Neural cell (in vitro differentiated cells): ENCODE data around the gene PEAK1. TPM values are rescaled to one million over a fixed set of nuclear protein-coding genes. Genes with fewer than 3 reads are reported as not detected.

ENCODE experiments used
- H2AFZ ChIP-seq: fragments of 200-600, 300-800 bp; sonication (generic), shearing (Covaris generic); 2 replicates; pipeline ENCODE4 v1.6.0; 2014; ENCODE audit warnings: low read depth, mild to moderate bottlenecking, antibody characterized with exemption, low read length, moderate library complexity
- H3F3A ChIP-seq: fragments of 200-600 bp; shearing (Covaris generic); 2 replicates; pipeline ENCODE4 v1.6.1; 2016; ENCODE audit warnings: mild to moderate bottlenecking, moderate library complexity, mixed read lengths, antibody characterized with exemption, low read length; ENCODE audit not compliant: insufficient read depth, poor library complexity, severe bottlenecking
- H3K27ac ChIP-seq: fragments of 200-600, 300-800 bp; sonication (generic), shearing (Covaris generic); 2 replicates; pipeline ENCODE4 v1.5.1; 2014; ENCODE audit warnings: mild to moderate bottlenecking, low read length, moderate library complexity
- H3K27me3 ChIP-seq: fragments of 300-800, 200-600 bp; sonication (generic), shearing (Covaris generic); 2 replicates; pipeline ENCODE4 v1.6.0; 2014; ENCODE audit warnings: mild to moderate bottlenecking, low read depth, low read length, moderate library complexity; ENCODE audit not compliant: insufficient read depth
- H3K36me3 ChIP-seq: fragments of 300-800, 200-600 bp; sonication (generic), shearing (Covaris generic); 2 replicates; pipeline ENCODE4 v1.5.1; 2014; ENCODE audit warnings: mild to moderate bottlenecking, antibody characterized with exemption, low read length, moderate library complexity; ENCODE audit not compliant: insufficient read depth
- H3K4me2 ChIP-seq: fragments of 300-800, 200-600 bp; sonication (generic), shearing (Covaris generic); 2 replicates; pipeline ENCODE4 v1.6.0; 2014; ENCODE audit warnings: mild to moderate bottlenecking, low read length
- H3K4me3 ChIP-seq: fragments of 300-800, 200-600 bp; sonication (generic), shearing (Covaris generic); 2 replicates; pipeline ENCODE4 v1.5.1; 2014; ENCODE audit warnings: mild to moderate bottlenecking, low read length, moderate library complexity
- H3K79me2 ChIP-seq: fragments of 200-600 bp; shearing (Covaris generic); replicated peaks from 2 replicates; pipeline ENCODE4 v1.6.0; 2014; ENCODE audit warnings: mild to moderate bottlenecking, low read length, moderate library complexity; ENCODE audit not compliant: insufficient read depth
- H3K9ac ChIP-seq: fragments of 300-800, 200-600 bp; sonication (generic), shearing (Covaris generic); 2 replicates; pipeline ENCODE4 v1.6.1; 2016; ENCODE audit warnings: mild to moderate bottlenecking, low read length, mixed read lengths
- H3K9me2 ChIP-seq: fragments of 200-600 bp; shearing (Covaris generic); 2 replicates; pipeline ENCODE4 v1.6.1; 2016; ENCODE audit warnings: mild to moderate bottlenecking, low read length, mixed read lengths; ENCODE audit not compliant: insufficient read depth
- H3K9me3 ChIP-seq: fragments of 200-600, 300-800 bp; sonication (generic), shearing (Covaris generic); 2 replicates; pipeline ENCODE4 v1.6.1; 2016; ENCODE audit warnings: mild to moderate bottlenecking, mixed run types, low read length, moderate library complexity, mixed read lengths
- H4K20me1 ChIP-seq: fragments of 200-600 bp; shearing (Covaris generic); 2 replicates; pipeline ENCODE4 v1.6.1; 2016; ENCODE audit warnings: mild to moderate bottlenecking, mixed run types; ENCODE audit not compliant: insufficient read depth
- EP300 ChIP-seq: fragments of 450-650 bp; conservative IDR thresholded peaks from 2 replicates; pipeline ENCODE4 v1.6.1; 2014; ENCODE audit warnings: antibody characterized with exemption, mild to moderate bottlenecking, moderate library complexity; ENCODE audit not compliant: poor library complexity, severe bottlenecking
- EZH2 ChIP-seq: fragments of 200-600, 300-800 bp; shearing (Covaris generic), sonication (generic); IDR thresholded peaks from 2 replicates; pipeline ENCODE4 v1.6.1; 2014; ENCODE audit warnings: antibody characterized with exemption, low read length, borderline replicate concordance, mild to moderate bottlenecking; ENCODE audit not compliant: insufficient read depth, poor library complexity, severe bottlenecking
- MXI1 ChIP-seq: fragments of 450-650 bp; conservative IDR thresholded peaks from 2 replicates; pipeline ENCODE4 v1.6.1; 2014; ENCODE audit warnings: antibody characterized with exemption, mild to moderate bottlenecking; ENCODE audit not compliant: poor library complexity, severe bottlenecking
- POLR2AphosphoS5 ChIP-seq: IDR thresholded peaks from 2 replicates; pipeline ENCODE4 v1.6.1; 2012
- RAD21 ChIP-seq: fragments of 450-650 bp; conservative IDR thresholded peaks from 2 replicates; pipeline ENCODE4 v1.6.1; 2014; ENCODE audit warnings: antibody characterized with exemption, mild to moderate bottlenecking, moderate library complexity
- SMC3 ChIP-seq: fragments of 450-650 bp; conservative IDR thresholded peaks from 2 replicates; pipeline ENCODE4 v1.6.1; 2014; ENCODE audit warnings: antibody characterized with exemption, mild to moderate bottlenecking, moderate library complexity; ENCODE audit not compliant: poor library complexity
- TAF1 ChIP-seq: IDR thresholded peaks from 2 replicates; pipeline ENCODE4 v1.6.1; 2012; ENCODE audit warnings: low read depth
- polyA plus RNA-seq: library from polyadenylated mRNA; depleted of rRNA; stranded (reverse); fragments of >200 nt; gene quantifications from 2 replicates; pipeline ENCODE4 v1.2.3, GENCODE V29; 2014
- TF ChIP-seq, protein P1 (sequence below): IDR thresholded peaks from 2 replicates; pipeline ENCODE4 v1.6.1; 2012; ENCODE audit warnings: borderline replicate concordance
- TF ChIP-seq, protein P2 (sequence below): fragments of 450-650 bp; IDR thresholded peaks from 2 replicates; pipeline ENCODE4 v1.5.1; 2014; ENCODE audit warnings: antibody characterized with exemption, mild to moderate bottlenecking, moderate library complexity; ENCODE audit not compliant: poor library complexity, severe bottlenecking

PEAK1 gene
- polyA plus RNA-seq, 1 donor from 2014 or later, result 5.8 TPM

- Histone ChIP-seq H3K4me3 (no peak overlapping the region), H3K4me2 (no peak overlapping the region), H3K27me3 (no peaks in the 10 kb centered on the region), H2AFZ (no peak overlapping the region), H4K20me1 (no peaks in the 10 kb centered on the region), H3K9me3 (no peaks in the 10 kb centered on the region), H3K9ac (no peak overlapping the region), H3K36me3 (peaks cover 5% of the 10 kb centered on the region), H3F3A (no peaks in the 10 kb centered on the region), H3K79me2 (no peaks in the 10 kb centered on the region), H3K27ac (no peak overlapping the region), H3K9me2 (no peaks in the 10 kb centered on the region)
- no peak for TF ChIP-seq SMC3
- no peak for TF ChIP-seq EZH2
- TF ChIP-seq, protein P1, sequence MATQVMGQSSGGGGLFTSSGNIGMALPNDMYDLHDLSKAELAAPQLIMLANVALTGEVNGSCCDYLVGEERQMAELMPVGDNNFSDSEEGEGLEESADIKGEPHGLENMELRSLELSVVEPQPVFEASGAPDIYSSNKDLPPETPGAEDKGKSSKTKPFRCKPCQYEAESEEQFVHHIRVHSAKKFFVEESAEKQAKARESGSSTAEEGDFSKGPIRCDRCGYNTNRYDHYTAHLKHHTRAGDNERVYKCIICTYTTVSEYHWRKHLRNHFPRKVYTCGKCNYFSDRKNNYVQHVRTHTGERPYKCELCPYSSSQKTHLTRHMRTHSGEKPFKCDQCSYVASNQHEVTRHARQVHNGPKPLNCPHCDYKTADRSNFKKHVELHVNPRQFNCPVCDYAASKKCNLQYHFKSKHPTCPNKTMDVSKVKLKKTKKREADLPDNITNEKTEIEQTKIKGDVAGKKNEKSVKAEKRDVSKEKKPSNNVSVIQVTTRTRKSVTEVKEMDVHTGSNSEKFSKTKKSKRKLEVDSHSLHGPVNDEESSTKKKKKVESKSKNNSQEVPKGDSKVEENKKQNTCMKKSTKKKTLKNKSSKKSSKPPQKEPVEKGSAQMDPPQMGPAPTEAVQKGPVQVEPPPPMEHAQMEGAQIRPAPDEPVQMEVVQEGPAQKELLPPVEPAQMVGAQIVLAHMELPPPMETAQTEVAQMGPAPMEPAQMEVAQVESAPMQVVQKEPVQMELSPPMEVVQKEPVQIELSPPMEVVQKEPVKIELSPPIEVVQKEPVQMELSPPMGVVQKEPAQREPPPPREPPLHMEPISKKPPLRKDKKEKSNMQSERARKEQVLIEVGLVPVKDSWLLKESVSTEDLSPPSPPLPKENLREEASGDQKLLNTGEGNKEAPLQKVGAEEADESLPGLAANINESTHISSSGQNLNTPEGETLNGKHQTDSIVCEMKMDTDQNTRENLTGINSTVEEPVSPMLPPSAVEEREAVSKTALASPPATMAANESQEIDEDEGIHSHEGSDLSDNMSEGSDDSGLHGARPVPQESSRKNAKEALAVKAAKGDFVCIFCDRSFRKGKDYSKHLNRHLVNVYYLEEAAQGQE, result no peak
- TF ChIP-seq TAF1, result no peak
- no peak for TF ChIP-seq MXI1
- TF ChIP-seq, protein P2, sequence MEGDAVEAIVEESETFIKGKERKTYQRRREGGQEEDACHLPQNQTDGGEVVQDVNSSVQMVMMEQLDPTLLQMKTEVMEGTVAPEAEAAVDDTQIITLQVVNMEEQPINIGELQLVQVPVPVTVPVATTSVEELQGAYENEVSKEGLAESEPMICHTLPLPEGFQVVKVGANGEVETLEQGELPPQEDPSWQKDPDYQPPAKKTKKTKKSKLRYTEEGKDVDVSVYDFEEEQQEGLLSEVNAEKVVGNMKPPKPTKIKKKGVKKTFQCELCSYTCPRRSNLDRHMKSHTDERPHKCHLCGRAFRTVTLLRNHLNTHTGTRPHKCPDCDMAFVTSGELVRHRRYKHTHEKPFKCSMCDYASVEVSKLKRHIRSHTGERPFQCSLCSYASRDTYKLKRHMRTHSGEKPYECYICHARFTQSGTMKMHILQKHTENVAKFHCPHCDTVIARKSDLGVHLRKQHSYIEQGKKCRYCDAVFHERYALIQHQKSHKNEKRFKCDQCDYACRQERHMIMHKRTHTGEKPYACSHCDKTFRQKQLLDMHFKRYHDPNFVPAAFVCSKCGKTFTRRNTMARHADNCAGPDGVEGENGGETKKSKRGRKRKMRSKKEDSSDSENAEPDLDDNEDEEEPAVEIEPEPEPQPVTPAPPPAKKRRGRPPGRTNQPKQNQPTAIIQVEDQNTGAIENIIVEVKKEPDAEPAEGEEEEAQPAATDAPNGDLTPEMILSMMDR, result no peak
- TF ChIP-seq RAD21, result no peak
- no peak for TF ChIP-seq EP300
- TF ChIP-seq POLR2AphosphoS5, result no peak
Measured at GRCh38 chr15:77130315-77130930, 289.5 kb downstream of the PEAK1 start.

DNA sequence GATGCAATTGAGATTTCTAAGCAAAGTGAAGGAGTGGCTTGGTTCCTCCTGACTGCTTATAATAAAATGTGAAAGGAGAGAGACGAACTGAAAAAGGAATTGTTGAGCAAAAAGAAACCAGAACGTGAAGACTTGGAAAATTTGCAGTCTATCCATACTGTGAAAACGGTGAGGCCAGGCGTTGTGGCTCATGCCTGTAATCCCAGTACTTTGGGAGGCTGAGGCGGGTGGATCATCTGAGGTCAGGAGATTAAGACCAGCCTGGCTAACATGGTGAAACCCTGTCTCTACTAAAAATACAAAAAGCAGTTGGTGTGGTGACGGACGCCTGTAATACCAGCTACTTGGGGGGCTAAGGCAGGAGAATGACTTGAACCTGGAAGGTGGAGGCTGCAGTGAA is 292.3 kb downstream of the PEAK1 start:
- Histone ChIP-seq H3K27ac (no peak overlapping the region), H3K27me3 (no peaks in the 10 kb centered on the region), H2AFZ (no peak overlapping the region), H3K9ac (no peak overlapping the region), H3K9me3 (no peaks in the 10 kb centered on the region), H3K4me3 (no peak overlapping the region), H3K9me2 (no peaks in the 10 kb centered on the region), H3F3A (no peaks in the 10 kb centered on the region), H3K79me2 (no peaks in the 10 kb centered on the region), H4K20me1 (no peaks in the 10 kb centered on the region), H3K4me2 (no peak overlapping the region), H3K36me3 (no peaks in the 10 kb centered on the region)
- TF ChIP-seq MXI1 (no peak), EZH2 (no peak)
